GM19372 (cell line): ENCODE measurements around the gene NPNT.

Experiments
- ATAC-seq: cut with Tn5 transposase; IDR thresholded peaks from one replicate; pipeline ENCODE4 v1.9.1; 2021; ENCODE audit warnings: mild to moderate bottlenecking, low read depth, moderate library complexity; ENCODE audit not compliant: unreplicated experiment

NPNT gene

GRCh38 chr4:106010761-106011160, 115.5 kb downstream of the NPNT start:
- no peak for ATAC-seq

GRCh38 chr4:106011387-106011786, 116.1 kb downstream of the NPNT start:
- no peak for ATAC-seq

DNA sequence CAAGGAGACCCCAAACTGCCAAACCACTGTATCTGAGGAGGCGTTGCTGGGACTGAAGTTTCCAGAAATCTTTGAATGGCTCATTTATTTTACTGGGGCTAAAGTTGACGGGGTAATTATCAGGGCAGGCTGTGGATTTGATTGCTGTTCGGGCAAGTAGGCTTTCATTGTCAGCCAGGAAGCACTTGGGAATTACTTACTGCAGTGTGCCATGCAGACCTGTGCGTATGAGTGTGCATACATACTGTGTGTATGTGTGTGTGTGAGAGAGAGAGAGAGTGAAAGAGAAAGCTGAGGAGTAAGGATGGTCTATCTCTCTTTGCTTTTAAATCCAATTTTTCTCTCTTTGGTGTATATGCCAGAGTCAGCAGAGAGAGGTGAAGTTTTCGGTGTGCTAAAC, 122.7 kb downstream of the NPNT start:
- no peak for ATAC-seq

DNA sequence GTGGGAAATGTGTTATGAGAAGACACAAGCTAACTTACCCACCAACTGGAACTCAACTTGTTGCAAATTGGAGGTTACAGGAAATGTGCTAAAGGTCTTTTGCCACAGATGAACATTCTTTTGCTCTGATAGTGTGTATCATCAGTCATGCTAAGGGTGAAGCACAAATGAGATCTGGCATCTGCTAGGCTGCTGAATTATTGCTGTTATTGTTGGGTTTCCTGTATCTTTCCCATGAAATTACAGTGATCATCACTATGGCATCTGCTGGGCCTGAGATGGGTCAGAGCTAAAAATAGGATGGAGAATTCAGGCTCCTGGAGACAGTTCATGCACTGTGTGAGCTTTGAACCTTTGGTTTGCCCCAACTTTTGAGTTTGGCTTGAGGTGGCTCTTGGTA, 124.5 kb downstream of the NPNT start:
- no peak for ATAC-seq
